PFSK-1 (cell line): ENCODE data around the gene BRWD1.

Experiments used
- FOXP2 ChIP-seq: optimal IDR thresholded peaks from 2 replicates; pipeline ENCODE3; 2011; ENCODE audit warnings: borderline replicate concordance, control low read depth, inconsistent platforms; ENCODE audit not compliant: insufficient read depth; ENCODE audit errors: extremely low read length, extremely low read depth
- POLR2AphosphoS5 ChIP-seq: IDR thresholded peaks from 2 replicates; pipeline ENCODE4 v1.6.1; 2012; ENCODE audit warnings: low read depth, mild to moderate bottlenecking, control low read depth, low read length, moderate library complexity
- REST ChIP-seq, 2 experiments: IDR thresholded peaks; 2 replicates each; pipeline versions ENCODE4 v1.6.1 to v1.8.0; 2011 to 2012; ENCODE audit warnings: low read depth in 2 of 2, low read length in 2 of 2, control low read depth in 1 of 2, inconsistent platforms in 1 of 2, mild to moderate bottlenecking in 1 of 2, moderate library complexity in 1 of 2; ENCODE audit not compliant: insufficient read depth in 1 of 2
- SIN3A ChIP-seq: IDR thresholded peaks from 2 replicates; pipeline ENCODE4 v1.6.1; 2012; ENCODE audit warnings: mild to moderate bottlenecking, low read length, moderate library complexity, borderline replicate concordance; ENCODE audit not compliant: insufficient read depth
- TAF1 ChIP-seq: IDR thresholded peaks from 2 replicates; pipeline ENCODE4 v1.6.1; 2012; ENCODE audit warnings: low read length, control low read depth, borderline replicate concordance; ENCODE audit not compliant: insufficient read depth

Gene BRWD1

DNA sequence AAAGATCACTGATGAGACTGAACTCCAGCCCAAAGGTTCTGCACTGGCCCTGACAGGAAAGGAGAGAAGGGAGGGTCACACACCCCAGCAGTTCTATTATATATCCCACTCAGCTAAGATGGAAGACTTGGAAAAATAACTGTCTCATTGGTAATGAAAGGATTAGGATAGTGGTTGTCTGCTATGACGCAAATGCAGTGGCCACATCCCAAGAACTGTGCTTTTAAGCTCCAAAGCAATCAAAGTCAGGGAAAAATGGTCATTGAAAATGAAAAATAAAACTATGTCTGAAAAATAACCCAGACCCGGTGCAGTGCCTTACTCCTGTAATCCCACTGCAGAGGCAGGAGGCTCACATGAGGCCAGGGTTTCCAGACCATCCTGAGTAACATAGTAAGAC lies 161.2 kb downstream of the BRWD1 start:
- TF ChIP-seq TAF1 = no peak
- TF ChIP-seq REST (IDR thresholded peaks at IDR 0.05; ENCODE audit: insufficient read depth in 1 of 2, low read depth in 2 of 2, low read length in 2 of 2) = no peak
- TF ChIP-seq SIN3A = no peak
- TF ChIP-seq POLR2AphosphoS5 = no peak
- TF ChIP-seq FOXP2 = no peak

DNA sequence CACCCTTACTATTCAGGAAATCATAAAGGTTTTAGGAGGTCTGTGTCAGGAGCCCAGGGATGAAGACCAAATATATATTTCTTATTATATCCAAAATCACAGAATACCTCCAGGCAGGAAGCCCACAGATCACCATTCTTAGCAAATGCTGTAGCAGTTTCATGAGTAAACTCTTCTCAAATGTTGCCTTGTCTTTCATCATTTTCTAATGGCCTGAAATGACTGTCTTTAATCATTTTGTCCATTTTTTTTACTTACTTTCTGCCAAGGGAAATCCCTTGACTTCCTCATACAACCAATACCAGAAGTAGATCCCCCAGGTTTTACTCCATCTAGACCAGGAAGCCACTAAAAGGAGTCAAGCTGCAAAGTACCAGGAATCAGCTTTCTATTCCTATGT lies 162.6 kb downstream of the BRWD1 start:
- TF ChIP-seq FOXP2 (no peak), REST (IDR thresholded peaks at IDR 0.05; ENCODE audit: insufficient read depth in 1 of 2, low read depth in 2 of 2, low read length in 2 of 2) (no peak), SIN3A (no peak), TAF1 (no peak)

- TF ChIP-seq FOXP2 (no peak), POLR2AphosphoS5 (no peak), TAF1 (no peak)
These were observed 163.1 kb downstream of the BRWD1 start for GRCh38 chr21:39150316-39150715.

GRCh38 chr21:39149882-39150281 lies 163.6 kb downstream of the BRWD1 start:
- TF ChIP-seq POLR2AphosphoS5 (no peak), TAF1 (no peak), SIN3A (no peak), FOXP2 (no peak), REST (IDR thresholded peaks at IDR 0.05; ENCODE audit: insufficient read depth in 1 of 2, low read depth in 2 of 2, low read length in 2 of 2) (no peak)

DNA sequence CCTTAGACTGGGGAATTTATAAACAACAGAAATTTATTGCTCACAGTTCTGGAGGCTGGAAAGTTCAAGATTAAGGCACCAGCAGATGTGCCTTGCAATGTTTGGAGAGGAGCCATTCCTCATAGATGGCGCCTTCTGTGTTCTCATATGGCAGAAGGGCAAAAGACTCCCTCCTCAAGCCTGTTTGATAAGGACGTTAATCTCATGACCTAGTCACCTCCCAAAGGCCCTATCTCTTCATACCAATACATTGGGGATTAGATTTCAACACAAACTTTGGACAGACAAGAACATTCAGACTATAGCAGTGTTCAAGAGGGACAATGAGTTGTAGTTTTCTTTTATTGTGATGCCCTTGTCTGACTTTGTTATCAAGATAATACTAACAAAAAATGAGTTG lies 164.5 kb downstream of the BRWD1 start:
- TF ChIP-seq REST (IDR thresholded peaks at IDR 0.05; ENCODE audit: insufficient read depth in 1 of 2, low read depth in 2 of 2, low read length in 2 of 2) (no peak), SIN3A (no peak), TAF1 (no peak), POLR2AphosphoS5 (no peak), FOXP2 (no peak)
